Panc1 (cell line): ENCODE results near the gene LRRC41. TPM values are rescaled to one million over a fixed set of nuclear protein-coding genes. Genes with fewer than 3 reads are reported as not detected.

Experiments
- ATAC-seq: fragments of 200-7000 bp; cut with Tn5 transposase; 2 replicates; pipeline ENCODE4 v1.9.1; 2020; ENCODE audit warnings: mild to moderate bottlenecking, moderate library complexity
- BruUV-seq: library from RNA; stranded (reverse); fragments of 400-500 nt; replicated peaks from 2 replicates; lab custom pipeline; 2021; lab: Mats Ljungman, UMichigan
- CTCF ChIA-PET: fragments of 300-600 bp; sonication (Branson Sonifier 250); formaldehyde crosslinking; loops from one replicate; lab custom pipeline; 2022; ENCODE audit warnings: antibody characterized with exemption; lab: Charles Lee
- POLR2A ChIA-PET: fragments of 300-600 bp; sonication (Branson Sonifier 250); formaldehyde crosslinking; loops from one replicate; lab custom pipeline; 2022; ENCODE audit warnings: antibody characterized with exemption; lab: Charles Lee
- DNase-seq: peaks from one replicate; pipeline ENCODE4 v3.0.0-alpha.2; 2010; ENCODE audit warnings: low read depth, low spot score
- H3K27ac ChIP-seq: 2 replicates; pipeline ENCODE4 v1.5.1; 2011; ENCODE audit warnings: mild to moderate bottlenecking, low read length, inconsistent platforms
- H3K27me3 ChIP-seq: fragments of 200-500 bp; sonication (Bioruptor generic); 2 replicates; pipeline ENCODE4 v1.6.0; 2014; ENCODE audit warnings: low read length, inconsistent platforms; ENCODE audit not compliant: control insufficient read depth, insufficient read depth
- H3K36me3 ChIP-seq: fragments of 200-500 bp; sonication (Bioruptor generic); 2 replicates; pipeline ENCODE4 v1.5.1; 2014; ENCODE audit warnings: inconsistent platforms, mild to moderate bottlenecking, low read length, moderate library complexity; ENCODE audit not compliant: control insufficient read depth, insufficient read depth
- H3K4me1 ChIP-seq: 2 replicates; pipeline ENCODE4 v1.5.1; 2011; ENCODE audit warnings: inconsistent platforms, mild to moderate bottlenecking, low read length, moderate library complexity; ENCODE audit not compliant: control insufficient read depth, insufficient read depth
- H3K4me3 ChIP-seq, 2 experiments: 2 replicates each; pipeline ENCODE4 v1.5.1; 2011 to 2012; ENCODE audit warnings: low read depth in 2 of 2, low read length in 2 of 2, mild to moderate bottlenecking in 2 of 2, inconsistent platforms in 1 of 2, moderate library complexity in 1 of 2
- H3K9me3 ChIP-seq: fragments of 200-500 bp; sonication (Bioruptor generic); 2 replicates; pipeline ENCODE4 v1.5.1; 2014; ENCODE audit warnings: low read depth, mild to moderate bottlenecking, inconsistent platforms, low read length, moderate library complexity; ENCODE audit not compliant: control insufficient read depth, insufficient read depth
- POLR2AphosphoS5 ChIP-seq: IDR thresholded peaks from 2 replicates; pipeline ENCODE4 v1.6.1; 2012; ENCODE audit warnings: mild to moderate bottlenecking, low read depth, low read length, moderate library complexity
- SIN3A ChIP-seq: IDR thresholded peaks from 2 replicates; pipeline ENCODE4 v1.6.1; 2012; ENCODE audit warnings: low read depth, mild to moderate bottlenecking, low read length, moderate library complexity, borderline replicate concordance; ENCODE audit not compliant: insufficient read depth
- TCF7L2 ChIP-seq: IDR thresholded peaks from 2 replicates; pipeline ENCODE4 v1.6.1; 2011; ENCODE audit warnings: mild to moderate bottlenecking, low read depth, low read length, inconsistent platforms
- in situ Hi-C: cut with HindIII; loops from 2 replicates; pipeline ENCODE4 v1.10.0; 2016; ENCODE audit warnings: low sequenced_read_pairs, low pct_unique_long_range_greater_than_20kb
- intact Hi-C: fragments of 100-400 bp; cut with micrococcal nuclease; formaldehyde crosslinking; loops from one replicate; pipeline ENCODE4 v1.10.0; 2022; ENCODE audit not compliant: unreplicated experiment
- total RNA-seq: library from RNA; stranded (reverse); gene quantifications from one replicate; pipeline ENCODE4 v1.2.1, GENCODE V29; 2021; ENCODE audit not compliant: unreplicated experiment
- TF ChIP-seq, protein P1 (sequence below): fragments of 450-650 bp; IDR thresholded peaks from 2 replicates; pipeline ENCODE4 v1.5.1; 2017; ENCODE audit warnings: mild to moderate bottlenecking
- TF ChIP-seq, protein P2 (sequence below), 2 experiments: IDR thresholded peaks; 2 replicates each; pipeline ENCODE4 v1.6.1; 2011 to 2012; ENCODE audit warnings: low read depth in 2 of 2, control low read depth in 1 of 2, low read length in 1 of 2, mild to moderate bottlenecking in 1 of 2, moderate library complexity in 1 of 2; ENCODE audit not compliant: insufficient read depth in 1 of 2

The LRRC41 gene
- total RNA-seq, 1 experiment from 2014 or later = 55.3 TPM

DNA sequence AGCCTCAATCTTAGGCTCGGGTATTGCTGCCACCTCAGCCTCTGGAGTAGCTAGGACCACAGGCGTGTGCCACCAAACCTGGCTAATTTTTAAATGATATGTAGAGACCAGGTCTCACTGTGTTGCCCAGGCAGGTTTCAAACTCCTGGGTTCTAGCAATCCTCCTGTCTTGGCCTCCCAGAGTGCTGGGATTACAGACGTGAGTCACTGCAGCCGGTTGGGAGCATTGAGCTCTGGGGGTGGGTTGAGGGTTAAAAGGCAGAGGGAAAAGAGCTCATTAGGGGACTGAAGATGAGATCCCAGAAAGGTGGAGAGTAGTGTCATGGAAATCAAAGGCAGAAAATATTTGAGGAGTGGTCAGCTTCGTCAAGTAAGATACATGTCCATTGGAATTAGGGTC, 48.7 kb downstream of the LRRC41 start:
- no peak for TF ChIP-seq TCF7L2
- no peak for DNase-seq
- no peaks in the 10 kb centered on the region for H3K27me3 ChIP-seq
- ChIA-PET POLR2A (interaction anchor here (0.7 to 1.4 kb wide), 2 partner anchors 9 to 88 kb away, joined by 4 to 10 read pairs; no protein-coding TSS in a partner anchor), CTCF (interaction anchor here (0.9 kb wide), 1 partner anchor 165 kb away, joined by 4 read pairs; no protein-coding TSS in a partner anchor)
- no TSS peak for BruUV-seq
- H3K4me1 ChIP-seq = peaks cover 7% of the 10 kb centered on the region; the same call in 1 of the 2 replicates
- H3K27ac ChIP-seq = no peak overlapping the region
- in situ Hi-C loops = no loop called here
- no peak overlapping the region for H3K4me3 ChIP-seq
- H3K9me3 ChIP-seq = no peaks in the 10 kb centered on the region
- intact Hi-C loops = no loop called here
- no peaks in the 10 kb centered on the region; the same call in 1 of the 2 replicates for H3K36me3 ChIP-seq
- no peak for ATAC-seq

DNA sequence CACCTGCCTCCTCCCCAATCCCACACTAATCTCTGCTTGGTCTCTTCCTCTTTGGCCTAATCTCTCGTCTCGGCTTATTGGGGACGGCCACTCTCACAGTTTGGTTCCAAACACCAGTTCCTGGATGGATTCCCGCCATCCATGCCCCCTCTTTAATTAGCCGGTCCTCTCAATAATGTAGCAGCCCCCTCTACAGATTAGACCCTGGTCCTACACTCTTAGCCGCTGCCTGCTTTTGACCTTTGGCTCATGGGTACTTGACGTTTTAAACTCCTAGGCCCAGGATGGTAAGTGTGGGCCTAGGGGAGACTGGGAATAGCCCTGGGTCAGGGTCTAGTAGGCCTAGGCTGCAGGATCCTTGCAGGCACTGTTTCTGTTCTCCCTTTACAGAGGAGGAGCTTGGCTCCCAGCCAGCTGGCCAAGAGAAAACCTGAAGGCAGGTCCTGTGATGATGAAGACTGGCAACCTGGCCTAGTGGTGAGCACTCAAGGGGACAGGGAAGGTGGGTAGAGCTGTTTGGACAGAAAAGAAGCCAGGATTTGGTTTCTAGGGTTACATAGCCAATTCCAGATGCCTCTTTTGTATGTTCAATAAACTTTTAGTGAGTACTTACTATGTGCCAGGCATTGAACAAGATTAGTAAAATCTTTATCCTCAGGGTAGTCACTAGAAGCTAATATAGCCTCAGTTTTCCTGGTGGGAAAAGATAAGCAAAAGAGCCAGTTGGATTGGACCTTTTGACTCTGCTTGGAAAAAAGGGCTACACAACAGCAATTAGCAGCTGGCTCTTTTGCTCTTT, 55.1 kb downstream of the LRRC41 start:
- H3K9me3 ChIP-seq = no peaks in the 10 kb centered on the region
- no peak for DNase-seq
- ChIA-PET POLR2A (no interaction called here), CTCF (interaction anchor here (2.2 kb wide), 1 partner anchor 25 kb away, joined by 12 read pairs; no protein-coding TSS in a partner anchor)
- TSS peak; percentile 70 for BruUV-seq
- TF ChIP-seq TCF7L2 = no peak
- H3K27ac ChIP-seq = peak overlapping the region; percentile 80
- no peak for ATAC-seq
- H3K36me3 ChIP-seq = no peaks in the 10 kb centered on the region; the same call in none of the 2 replicates
- peak overlapping the region; percentile 60 to 90 for H3K4me3 ChIP-seq
- in situ Hi-C loops = no loop called here
- intact Hi-C loops = no loop called here
- H3K4me1 ChIP-seq = peaks cover 22% of the 10 kb centered on the region
- H3K27me3 ChIP-seq = no peaks in the 10 kb centered on the region

DNA sequence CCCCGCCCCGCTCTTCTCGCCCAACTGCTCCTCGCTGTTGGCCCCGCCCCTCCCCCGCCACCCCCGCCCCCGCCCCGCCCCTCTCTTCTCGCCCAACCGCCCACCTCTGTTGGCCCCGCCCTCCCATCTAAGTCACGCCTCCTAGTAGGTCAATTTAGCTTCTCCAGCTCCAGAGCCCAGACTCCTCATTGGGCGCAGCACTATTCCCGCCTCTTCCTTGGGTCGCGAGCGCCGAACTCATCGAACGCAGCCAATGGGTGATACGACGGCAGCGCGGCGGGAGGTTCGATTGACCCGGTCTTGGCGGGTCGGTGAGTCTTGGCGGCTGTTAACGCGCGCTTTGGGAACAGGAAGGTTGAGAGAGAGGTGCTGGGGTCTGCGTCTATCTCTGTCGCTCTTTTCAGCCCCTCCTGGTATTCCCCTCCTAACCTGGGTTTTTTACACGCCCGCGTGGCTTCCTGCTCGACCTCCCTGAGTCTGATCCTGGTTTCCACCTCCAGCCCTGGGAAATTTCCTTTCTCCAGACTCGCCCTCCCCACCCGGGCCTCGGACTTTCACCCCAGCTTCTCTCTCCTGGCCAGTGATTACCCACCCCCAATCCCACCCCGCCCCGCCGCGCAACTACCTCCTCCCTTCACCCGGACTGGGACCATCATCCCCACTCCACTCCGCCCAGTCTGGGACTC, 55.8 kb downstream of the LRRC41 start, which contains the start of gene RAD54L:
Gene RAD54L, plus strand, starts transcription at position 328 of the 686 bp plus-strand sequence. CDS start 643 bp downstream, outside the sequence.
- CTCF ChIA-PET = interaction anchor here (0.6 to 2.2 kb wide), 4 partner anchors 9 to 92 kb away, joined by 3 to 12 read pairs (median 4); no protein-coding TSS in a partner anchor
- H3K4me1 ChIP-seq = peaks cover 22% of the 10 kb centered on the region
- no peaks in the 10 kb centered on the region; the same call in none of the 2 replicates for H3K36me3 ChIP-seq
- peak within 1 kb of the TSS; percentile 83 for H3K27ac ChIP-seq
- H3K27me3 ChIP-seq = no peaks in the 10 kb centered on the region
- intact Hi-C loops = no loop called here
- H3K9me3 ChIP-seq = no peaks in the 10 kb centered on the region
- TF ChIP-seq POLR2AphosphoS5 = peak; percentile 94
- peak; percentile 100 for TF ChIP-seq SIN3A
- TF ChIP-seq, protein P1, sequence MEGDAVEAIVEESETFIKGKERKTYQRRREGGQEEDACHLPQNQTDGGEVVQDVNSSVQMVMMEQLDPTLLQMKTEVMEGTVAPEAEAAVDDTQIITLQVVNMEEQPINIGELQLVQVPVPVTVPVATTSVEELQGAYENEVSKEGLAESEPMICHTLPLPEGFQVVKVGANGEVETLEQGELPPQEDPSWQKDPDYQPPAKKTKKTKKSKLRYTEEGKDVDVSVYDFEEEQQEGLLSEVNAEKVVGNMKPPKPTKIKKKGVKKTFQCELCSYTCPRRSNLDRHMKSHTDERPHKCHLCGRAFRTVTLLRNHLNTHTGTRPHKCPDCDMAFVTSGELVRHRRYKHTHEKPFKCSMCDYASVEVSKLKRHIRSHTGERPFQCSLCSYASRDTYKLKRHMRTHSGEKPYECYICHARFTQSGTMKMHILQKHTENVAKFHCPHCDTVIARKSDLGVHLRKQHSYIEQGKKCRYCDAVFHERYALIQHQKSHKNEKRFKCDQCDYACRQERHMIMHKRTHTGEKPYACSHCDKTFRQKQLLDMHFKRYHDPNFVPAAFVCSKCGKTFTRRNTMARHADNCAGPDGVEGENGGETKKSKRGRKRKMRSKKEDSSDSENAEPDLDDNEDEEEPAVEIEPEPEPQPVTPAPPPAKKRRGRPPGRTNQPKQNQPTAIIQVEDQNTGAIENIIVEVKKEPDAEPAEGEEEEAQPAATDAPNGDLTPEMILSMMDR = no peak
- TF ChIP-seq TCF7L2 = no peak
- TF ChIP-seq, protein P2, sequence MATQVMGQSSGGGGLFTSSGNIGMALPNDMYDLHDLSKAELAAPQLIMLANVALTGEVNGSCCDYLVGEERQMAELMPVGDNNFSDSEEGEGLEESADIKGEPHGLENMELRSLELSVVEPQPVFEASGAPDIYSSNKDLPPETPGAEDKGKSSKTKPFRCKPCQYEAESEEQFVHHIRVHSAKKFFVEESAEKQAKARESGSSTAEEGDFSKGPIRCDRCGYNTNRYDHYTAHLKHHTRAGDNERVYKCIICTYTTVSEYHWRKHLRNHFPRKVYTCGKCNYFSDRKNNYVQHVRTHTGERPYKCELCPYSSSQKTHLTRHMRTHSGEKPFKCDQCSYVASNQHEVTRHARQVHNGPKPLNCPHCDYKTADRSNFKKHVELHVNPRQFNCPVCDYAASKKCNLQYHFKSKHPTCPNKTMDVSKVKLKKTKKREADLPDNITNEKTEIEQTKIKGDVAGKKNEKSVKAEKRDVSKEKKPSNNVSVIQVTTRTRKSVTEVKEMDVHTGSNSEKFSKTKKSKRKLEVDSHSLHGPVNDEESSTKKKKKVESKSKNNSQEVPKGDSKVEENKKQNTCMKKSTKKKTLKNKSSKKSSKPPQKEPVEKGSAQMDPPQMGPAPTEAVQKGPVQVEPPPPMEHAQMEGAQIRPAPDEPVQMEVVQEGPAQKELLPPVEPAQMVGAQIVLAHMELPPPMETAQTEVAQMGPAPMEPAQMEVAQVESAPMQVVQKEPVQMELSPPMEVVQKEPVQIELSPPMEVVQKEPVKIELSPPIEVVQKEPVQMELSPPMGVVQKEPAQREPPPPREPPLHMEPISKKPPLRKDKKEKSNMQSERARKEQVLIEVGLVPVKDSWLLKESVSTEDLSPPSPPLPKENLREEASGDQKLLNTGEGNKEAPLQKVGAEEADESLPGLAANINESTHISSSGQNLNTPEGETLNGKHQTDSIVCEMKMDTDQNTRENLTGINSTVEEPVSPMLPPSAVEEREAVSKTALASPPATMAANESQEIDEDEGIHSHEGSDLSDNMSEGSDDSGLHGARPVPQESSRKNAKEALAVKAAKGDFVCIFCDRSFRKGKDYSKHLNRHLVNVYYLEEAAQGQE (IDR thresholded peaks at IDR 0.05; ENCODE audit: insufficient read depth in 1 of 2, low read depth in 2 of 2, low read length in 1 of 2) = peak in 1 of 2 experiments; percentile 48; a peak in 1 of 4 replicates
- no TSS peak for BruUV-seq
- POLR2A ChIA-PET = interaction anchor here (0.5 to 1.0 kb wide), 11 partner anchors 18 to 370 kb away, joined by 3 to 17 read pairs (median 7); no protein-coding TSS in a partner anchor
- in situ Hi-C loops = no loop called here
- peak; percentile 88 for DNase-seq
- ATAC-seq = peak; percentile 96
- H3K4me3 ChIP-seq = peak within 1 kb of the TSS; percentile 64 to 91
